Measurements from ENCODE around the gene RHOBTB3.

The RHOBTB3 gene

DNA sequence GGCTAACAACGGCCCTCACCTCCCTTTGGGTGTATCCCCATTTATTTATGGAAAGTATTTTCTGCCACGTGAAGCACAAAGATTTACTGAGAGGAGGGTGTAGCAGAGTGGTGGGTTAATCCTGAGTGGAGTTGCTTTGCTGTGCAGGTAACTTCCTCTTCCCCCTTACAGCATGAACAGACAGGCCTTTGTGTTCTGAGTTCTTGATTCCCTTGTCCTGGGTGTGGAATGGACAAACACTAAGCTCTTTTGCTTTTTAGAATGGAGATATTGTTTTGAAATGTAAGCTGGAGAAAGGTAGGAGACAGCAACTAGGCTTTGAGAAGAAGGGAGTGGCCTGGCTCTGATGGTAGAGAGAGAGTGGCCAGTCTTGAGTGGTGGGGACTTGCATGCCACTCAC, 108.5 kb downstream of the RHOBTB3 start:
- DNase-seq (ENCODE audit: insufficient read length, low spot score) (no peak), FAIRE-seq (no peak)
- TF ChIP-seq, protein P1, sequence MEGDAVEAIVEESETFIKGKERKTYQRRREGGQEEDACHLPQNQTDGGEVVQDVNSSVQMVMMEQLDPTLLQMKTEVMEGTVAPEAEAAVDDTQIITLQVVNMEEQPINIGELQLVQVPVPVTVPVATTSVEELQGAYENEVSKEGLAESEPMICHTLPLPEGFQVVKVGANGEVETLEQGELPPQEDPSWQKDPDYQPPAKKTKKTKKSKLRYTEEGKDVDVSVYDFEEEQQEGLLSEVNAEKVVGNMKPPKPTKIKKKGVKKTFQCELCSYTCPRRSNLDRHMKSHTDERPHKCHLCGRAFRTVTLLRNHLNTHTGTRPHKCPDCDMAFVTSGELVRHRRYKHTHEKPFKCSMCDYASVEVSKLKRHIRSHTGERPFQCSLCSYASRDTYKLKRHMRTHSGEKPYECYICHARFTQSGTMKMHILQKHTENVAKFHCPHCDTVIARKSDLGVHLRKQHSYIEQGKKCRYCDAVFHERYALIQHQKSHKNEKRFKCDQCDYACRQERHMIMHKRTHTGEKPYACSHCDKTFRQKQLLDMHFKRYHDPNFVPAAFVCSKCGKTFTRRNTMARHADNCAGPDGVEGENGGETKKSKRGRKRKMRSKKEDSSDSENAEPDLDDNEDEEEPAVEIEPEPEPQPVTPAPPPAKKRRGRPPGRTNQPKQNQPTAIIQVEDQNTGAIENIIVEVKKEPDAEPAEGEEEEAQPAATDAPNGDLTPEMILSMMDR (IDR thresholded peaks at IDR 0.05; ENCODE audit: insufficient read depth, missing control alignments): no peak

- TF ChIP-seq, protein P1 (IDR thresholded peaks at IDR 0.05; ENCODE audit: insufficient read depth, missing control alignments): no peak
- no peak for FAIRE-seq
- no peak for DNase-seq (ENCODE audit: insufficient read length, low spot score)
Measured at GRCh38 chr5:95840956-95841705, 110.0 kb downstream of the RHOBTB3 start.

DNA sequence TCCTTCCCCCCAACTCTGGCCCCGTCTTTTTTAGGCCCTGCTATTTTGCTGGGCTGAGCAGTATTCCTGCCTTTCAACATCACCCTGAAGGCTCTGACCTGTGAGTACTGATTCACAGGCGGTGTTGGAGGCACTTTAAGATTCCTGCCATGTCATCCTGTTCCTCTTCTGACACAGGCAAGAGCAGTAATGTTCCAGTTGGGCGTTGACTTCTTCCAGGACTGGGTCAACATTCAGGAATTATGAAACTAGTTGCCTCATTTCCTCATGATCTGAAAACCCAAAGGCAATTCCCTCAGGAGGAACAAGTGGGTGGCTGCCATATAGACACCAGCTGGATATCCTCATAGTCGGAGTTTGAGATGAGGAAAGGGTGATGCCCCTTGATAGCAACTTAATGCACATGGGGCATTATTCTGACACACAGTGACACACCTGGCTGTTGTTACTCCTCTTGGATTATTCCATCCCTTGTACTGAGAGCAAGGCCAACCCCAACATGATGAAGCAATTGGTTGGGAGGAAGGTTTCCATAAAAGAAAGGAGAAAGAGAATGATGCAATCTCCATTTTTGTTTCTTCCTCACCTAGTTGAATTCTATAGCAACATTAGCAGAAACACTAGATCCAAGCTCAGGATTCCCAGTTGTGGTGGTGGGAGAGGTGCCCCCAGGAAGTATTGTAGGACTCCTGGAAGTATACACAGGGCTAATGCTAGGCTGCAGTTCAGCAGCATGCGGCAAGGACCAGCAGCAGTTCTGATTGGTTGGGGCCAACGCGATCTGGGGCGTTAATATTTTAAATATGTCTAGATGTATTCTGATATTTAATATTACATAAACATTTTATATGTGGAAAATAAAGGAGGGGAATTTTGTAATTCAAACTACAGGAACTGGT, 111.0 kb downstream of the RHOBTB3 start:
- TF ChIP-seq, protein P1 (IDR thresholded peaks at IDR 0.05; ENCODE audit: insufficient read depth, missing control alignments): no peak
- no peak for FAIRE-seq
- no peak for DNase-seq (ENCODE audit: insufficient read length, low spot score)

- FAIRE-seq (no peak), DNase-seq (ENCODE audit: insufficient read length, low spot score) (no peak)
- TF ChIP-seq, protein P1 (IDR thresholded peaks at IDR 0.05; ENCODE audit: insufficient read depth, missing control alignments): no peak
Measured at GRCh38 chr5:95842854-95843544, 111.9 kb downstream of the RHOBTB3 start.

GRCh38 chr5:95843733-95844223, 112.6 kb downstream of the RHOBTB3 start:
- DNase-seq (ENCODE audit: insufficient read length, low spot score) (no peak), FAIRE-seq (no peak)
- TF ChIP-seq, protein P1 (IDR thresholded peaks at IDR 0.05; ENCODE audit: insufficient read depth, missing control alignments): no peak

DNA sequence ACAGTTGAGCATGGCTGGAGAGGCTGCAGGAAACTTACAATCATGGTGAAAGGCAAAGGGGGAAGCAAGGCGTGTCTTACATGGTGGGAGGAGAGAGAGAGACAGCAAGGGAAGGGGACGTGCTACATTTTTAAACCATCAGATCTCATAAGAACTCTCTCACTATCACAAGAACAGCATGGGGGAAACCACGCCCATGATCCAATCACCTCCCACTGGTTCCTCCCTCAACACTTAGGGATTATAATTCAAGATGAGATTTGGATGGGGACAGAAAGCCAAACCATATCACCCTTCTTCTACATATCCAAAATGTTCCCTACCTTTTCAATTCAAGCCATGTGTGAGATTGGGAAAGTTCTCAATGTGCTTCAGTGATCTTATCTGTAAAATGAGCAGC, 114.3 kb downstream of the RHOBTB3 start:
- DNase-seq (ENCODE audit: insufficient read length, low spot score) (no peak), FAIRE-seq (no peak)
- TF ChIP-seq, protein P1 (IDR thresholded peaks at IDR 0.05; ENCODE audit: insufficient read depth, missing control alignments): no peak

All from D721Med (cell line).